ENCODE results near the gene AGTPBP1.

DNA sequence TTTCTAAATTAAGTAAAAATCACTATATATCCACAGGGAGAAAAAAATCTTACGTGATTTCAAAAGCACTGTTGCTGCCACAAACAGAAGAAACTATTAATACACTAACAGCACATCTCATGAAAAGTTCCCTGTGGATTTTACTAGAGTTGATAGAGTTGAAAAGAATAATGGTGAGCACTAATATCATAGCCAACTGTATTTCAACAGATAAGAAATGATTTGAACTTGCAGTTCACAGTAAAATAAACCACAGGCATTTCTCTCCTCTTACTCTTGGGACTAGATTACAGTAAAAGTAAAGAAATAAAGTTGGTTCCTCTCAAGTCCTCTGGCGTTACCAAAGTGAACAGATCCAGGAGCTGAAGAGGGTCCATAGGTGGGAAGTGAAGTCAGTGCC lies 27.9 kb downstream of the AGTPBP1 start:
- no peak for TF ChIP-seq POLR2A (IDR thresholded peaks at IDR 0.05)
- TF ChIP-seq, protein P1, sequence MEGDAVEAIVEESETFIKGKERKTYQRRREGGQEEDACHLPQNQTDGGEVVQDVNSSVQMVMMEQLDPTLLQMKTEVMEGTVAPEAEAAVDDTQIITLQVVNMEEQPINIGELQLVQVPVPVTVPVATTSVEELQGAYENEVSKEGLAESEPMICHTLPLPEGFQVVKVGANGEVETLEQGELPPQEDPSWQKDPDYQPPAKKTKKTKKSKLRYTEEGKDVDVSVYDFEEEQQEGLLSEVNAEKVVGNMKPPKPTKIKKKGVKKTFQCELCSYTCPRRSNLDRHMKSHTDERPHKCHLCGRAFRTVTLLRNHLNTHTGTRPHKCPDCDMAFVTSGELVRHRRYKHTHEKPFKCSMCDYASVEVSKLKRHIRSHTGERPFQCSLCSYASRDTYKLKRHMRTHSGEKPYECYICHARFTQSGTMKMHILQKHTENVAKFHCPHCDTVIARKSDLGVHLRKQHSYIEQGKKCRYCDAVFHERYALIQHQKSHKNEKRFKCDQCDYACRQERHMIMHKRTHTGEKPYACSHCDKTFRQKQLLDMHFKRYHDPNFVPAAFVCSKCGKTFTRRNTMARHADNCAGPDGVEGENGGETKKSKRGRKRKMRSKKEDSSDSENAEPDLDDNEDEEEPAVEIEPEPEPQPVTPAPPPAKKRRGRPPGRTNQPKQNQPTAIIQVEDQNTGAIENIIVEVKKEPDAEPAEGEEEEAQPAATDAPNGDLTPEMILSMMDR (IDR thresholded peaks at IDR 0.05) = no peak
- no peak for TF ChIP-seq POLR2AphosphoS5 (IDR thresholded peaks at IDR 0.05)
- TF ChIP-seq EP300 (IDR thresholded peaks at IDR 0.05) = no peak
